Right atrium auricular region (tissue), 2 donors: ENCODE data around the gene DDX10. TPM values are rescaled to one million over a fixed set of nuclear protein-coding genes. Genes with fewer than 3 reads are reported as not detected.

Experiments used
- DNase-seq: peaks from one replicate; pipeline ENCODE4 v3.0.0-alpha.2; 2019; ENCODE audit warnings: low spot score
- H3K27ac ChIP-seq, 2 donors: fragments of 200-600 bp; sonication (generic); 1 replicate in 1 of 2; 2 replicates in 1 of 2; pipeline ENCODE4 v1.5.1; 2016 to 2019
- H3K27me3 ChIP-seq, 2 donors: fragments of 200-600 bp; sonication (generic); one replicate each; pipeline versions ENCODE4 v1.5.1 to v1.6.0; 2017 to 2019
- H3K36me3 ChIP-seq: fragments of 200-600 bp; sonication (generic); one replicate; pipeline ENCODE4 v1.5.1; 2016
- H3K4me1 ChIP-seq, 2 donors: fragments of 200-600 bp; sonication (generic); one replicate each; pipeline versions ENCODE4 v1.5.1 to v1.6.0; 2017 to 2019
- H3K4me3 ChIP-seq, 2 donors: fragments of 200-600 bp; sonication (generic); 1 replicate in 1 of 2; 2 replicates in 1 of 2; pipeline ENCODE4 v1.5.1; 2017 to 2019; ENCODE audit warnings: mild to moderate bottlenecking in 1 of 2, moderate library complexity in 1 of 2
- H3K9me3 ChIP-seq, 2 donors: fragments of 200-600 bp; sonication (generic); one replicate each; pipeline ENCODE4 v1.5.1; 2019
- CTCF ChIP-seq, 2 donors: fragments of 200-600 bp; sonication (generic); IDR thresholded peaks; one replicate each; pipeline ENCODE4 v1.5.1; 2019; ENCODE audit warnings: antibody characterized with exemption in 2 of 2
- total RNA-seq, 2 donors: library from RNA; depleted of rRNA; stranded (reverse); fragments of >200 nt; gene quantifications; one replicate each; pipeline ENCODE4 v1.1.0, GENCODE V29; 2016

DDX10 gene
- total RNA-seq, 2 donors from 2014 or later, result 11.8 to 13.1 TPM

- TF ChIP-seq CTCF (IDR thresholded peaks at IDR 0.05), result no peak
- DNase-seq, result no peak
- Histone ChIP-seq H3K4me3 (no peak overlapping the region), H3K4me1 (no peaks in the 10 kb centered on the region), H3K9me3 (no peaks in the 10 kb centered on the region), H3K27me3 (no peaks in the 10 kb centered on the region), H3K36me3 (no peaks in the 10 kb centered on the region), H3K27ac (peak overlapping the region; percentile 29 to 42)
These were observed 310.8 kb downstream of the DDX10 start for GRCh38 chr11:108975641-108976071.

DNA sequence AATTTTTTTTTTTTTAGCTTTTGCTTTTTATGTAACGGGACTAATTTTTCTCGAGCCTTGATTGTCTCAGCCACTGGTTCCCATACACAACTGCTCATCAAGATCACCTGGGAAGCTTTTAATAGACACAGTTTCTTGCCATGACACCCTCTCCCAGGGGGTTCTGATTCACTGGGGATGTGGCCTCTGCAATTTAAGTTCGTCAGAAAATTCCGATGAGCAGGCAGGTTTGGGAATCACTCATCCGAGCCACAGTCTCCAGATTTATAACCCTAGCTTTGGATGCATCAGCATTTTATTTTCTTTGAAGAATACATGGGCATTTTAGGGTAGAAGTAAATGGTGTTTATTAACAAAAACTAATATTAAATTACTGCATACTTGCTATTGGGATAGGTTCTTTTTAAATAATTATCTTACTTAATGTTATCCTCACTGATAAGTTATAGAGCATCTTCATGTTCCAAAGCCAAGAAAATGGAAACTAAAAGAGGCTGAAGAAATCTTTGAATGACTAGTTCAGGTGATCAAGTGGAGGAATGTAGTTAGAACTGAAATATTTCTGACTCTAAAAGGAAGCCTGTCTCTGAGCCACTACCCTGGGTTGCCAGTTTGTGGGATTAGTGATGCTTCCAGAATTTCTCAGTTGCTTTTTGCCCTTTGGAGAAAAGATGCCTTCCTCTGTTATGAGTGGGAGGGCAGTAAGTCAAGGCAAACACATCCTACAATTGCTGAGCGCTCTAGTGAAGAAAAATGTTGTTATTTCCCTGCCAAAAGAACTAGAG, 319.0 kb downstream of the DDX10 start:
- Histone ChIP-seq H3K4me1 (peaks cover 0 to 14% of the 10 kb centered on the region in 2 donors), H3K27ac (no peak overlapping the region), H3K4me3 (no peak overlapping the region), H3K9me3 (no peaks in the 10 kb centered on the region), H3K36me3 (no peaks in the 10 kb centered on the region), H3K27me3 (no peaks in the 10 kb centered on the region)
- no peak for TF ChIP-seq CTCF (IDR thresholded peaks at IDR 0.05)
- DNase-seq, result no peak

- H3K9me3 ChIP-seq, result peaks cover 0 to under 1% of the 10 kb centered on the region in 2 donors
- H3K27ac ChIP-seq, result no peak overlapping the region
- H3K27me3 ChIP-seq, result no peaks in the 10 kb centered on the region
- H3K36me3 ChIP-seq, result no peaks in the 10 kb centered on the region
- DNase-seq, result no peak
- no peak overlapping the region for H3K4me3 ChIP-seq
- no peak for TF ChIP-seq CTCF (IDR thresholded peaks at IDR 0.05)
- H3K4me1 ChIP-seq, result peaks cover 0 to 14% of the 10 kb centered on the region in 2 donors
These were observed 319.7 kb downstream of the DDX10 start for GRCh38 chr11:108984523-108984922.

- DNase-seq, result no peak
- no peak overlapping the region for H3K27ac ChIP-seq
- H3K36me3 ChIP-seq, result no peaks in the 10 kb centered on the region
- no peaks in the 10 kb centered on the region for H3K27me3 ChIP-seq
- no peak overlapping the region for H3K4me3 ChIP-seq
- peaks cover 0 to 7% of the 10 kb centered on the region in 2 donors for H3K9me3 ChIP-seq
- no peak for TF ChIP-seq CTCF (IDR thresholded peaks at IDR 0.05)
- H3K4me1 ChIP-seq, result peaks cover 0 to 14% of the 10 kb centered on the region in 2 donors
These were observed 320.5 kb downstream of the DDX10 start for GRCh38 chr11:108985236-108985944.

GRCh38 chr11:108985945-108986279, 321.0 kb downstream of the DDX10 start:
- H3K4me1 ChIP-seq, result peaks cover 0 to 14% of the 10 kb centered on the region in 2 donors
- no peak overlapping the region for H3K4me3 ChIP-seq
- H3K36me3 ChIP-seq, result no peaks in the 10 kb centered on the region
- no peaks in the 10 kb centered on the region for H3K27me3 ChIP-seq
- no peak for DNase-seq
- no peak for TF ChIP-seq CTCF (IDR thresholded peaks at IDR 0.05)
- no peak overlapping the region for H3K27ac ChIP-seq
- peaks cover 0 to 7% of the 10 kb centered on the region in 2 donors for H3K9me3 ChIP-seq

Other genes with a start within 250 kb of the DDX10 start
- gene C11orf65, start 197.5 kb upstream of the DDX10 start, total RNA-seq, result 1 to 10 TPM in 1 of 2 donors, under 1 TPM in 1; 0.28 to 2.7 TPM
- 10 to 100 TPM; 10.2 to 13.2 TPM for gene POGLUT3, start 166.7 kb upstream of the DDX10 start, total RNA-seq
- 1 to 10 TPM; 1.4 to 2.8 TPM for gene EXPH5, start 71.3 kb upstream of the DDX10 start, total RNA-seq